ENCODE results near the gene KRTAP13-1. TPM values are rescaled to one million over a fixed set of nuclear protein-coding genes. Genes with fewer than 3 reads are reported as not detected.

The KRTAP13-1 gene, protein sequence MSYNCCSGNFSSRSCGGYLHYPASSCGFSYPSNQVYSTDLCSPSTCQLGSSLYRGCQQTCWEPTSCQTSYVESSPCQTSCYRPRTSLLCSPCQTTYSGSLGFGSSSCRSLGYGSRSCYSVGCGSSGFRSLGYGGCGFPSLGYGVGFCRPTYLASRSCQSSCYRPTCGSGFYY
- total RNA-seq (2014; rRNA removed; shearing (Covaris generic)): not detected in 2 replicates

DNA sequence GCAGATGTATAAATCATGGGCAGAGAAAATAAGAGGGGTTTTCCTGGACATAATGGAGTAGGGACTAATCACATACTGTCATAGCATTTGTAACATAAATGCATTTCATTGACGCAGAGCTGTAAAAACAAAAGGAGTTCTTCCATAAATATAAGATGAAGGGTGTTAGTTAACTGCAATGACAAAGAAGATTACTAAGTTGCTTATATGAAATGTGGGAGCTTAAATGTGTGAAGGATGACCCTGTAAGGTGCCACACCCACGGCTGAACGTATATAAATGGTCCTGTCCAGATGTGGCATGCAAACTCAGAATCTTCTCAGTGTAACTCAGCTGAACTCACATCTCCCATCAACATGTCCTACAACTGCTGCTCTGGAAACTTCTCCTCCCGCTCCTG, at the start of gene KRTAP13-1:
TSS of gene KRTAP13-1 (plus strand) at position 301 of the 400 bp plus-strand sequence. CDS start at position 357, 56 bp downstream.
- no peak for DNase-seq (ENCODE audit: low spot score)

DNA sequence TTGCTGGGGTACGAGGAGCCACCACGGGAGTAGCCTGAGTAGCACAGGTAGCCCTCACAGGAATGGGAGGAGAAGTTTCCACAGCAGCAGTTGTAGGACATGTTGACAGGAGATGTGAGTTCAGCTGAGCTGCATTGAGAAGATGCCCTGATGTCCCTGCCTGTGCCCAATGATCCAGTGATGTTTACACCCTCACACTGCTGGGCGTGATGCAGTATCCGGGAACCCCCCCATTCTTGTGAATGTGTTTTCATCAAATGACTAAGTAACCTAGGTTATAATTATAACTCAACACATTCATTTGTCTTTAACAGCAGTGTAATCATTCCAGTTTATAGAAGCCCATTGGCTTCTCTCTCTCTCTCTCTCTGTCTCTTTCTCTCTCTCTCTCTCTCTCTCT, 47.3 kb upstream of the KRTAP13-1 start, which contains the start of gene KRTAP23-1:
TSS of gene KRTAP23-1 (minus strand) at position 101 of the 400 bp plus-strand sequence. CDS start at position 101, 0 bp downstream.
- DNase-seq (ENCODE audit: low spot score): no peak

DNA sequence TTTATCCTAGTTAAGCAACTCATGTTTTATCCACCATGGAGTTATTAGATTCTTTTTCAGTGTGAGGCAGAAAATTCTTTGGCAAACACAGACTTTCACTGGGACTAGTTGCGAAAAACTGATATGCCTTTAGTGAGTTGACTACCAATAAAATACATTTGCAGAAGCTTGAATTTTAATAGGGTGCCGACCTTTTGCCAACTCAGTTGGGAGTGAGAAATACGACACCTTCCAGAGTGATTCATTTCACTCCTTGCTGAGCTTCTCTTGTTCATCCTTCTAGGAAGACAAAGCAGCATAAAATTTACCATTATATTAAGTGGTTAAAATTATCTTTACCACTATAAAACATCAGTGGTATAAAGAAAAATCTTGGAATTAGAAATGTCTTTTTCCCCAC, 46.3 kb upstream of the KRTAP13-1 start:
- no peak for DNase-seq (ENCODE audit: low spot score)

DNA sequence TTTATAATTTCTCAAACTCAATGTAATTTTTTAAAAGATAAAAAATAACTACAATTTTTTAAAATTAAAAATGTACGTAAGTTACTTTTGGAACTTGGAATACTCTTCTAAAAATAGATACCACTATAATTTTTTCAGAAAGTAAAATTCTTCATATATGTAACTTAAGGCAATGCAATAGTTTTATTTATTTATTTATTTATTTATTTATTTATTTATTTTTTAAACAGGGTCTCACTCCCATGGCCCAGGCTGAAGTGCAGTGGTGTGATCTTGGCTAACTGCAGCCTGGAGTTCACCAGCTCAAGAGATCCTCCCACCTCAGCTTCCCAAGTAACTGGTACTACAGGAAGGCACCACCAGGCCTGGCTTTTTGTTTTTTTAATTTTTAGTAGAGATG, 44.3 kb upstream of the KRTAP13-1 start:
- DNase-seq (ENCODE audit: low spot score): no peak

DNA sequence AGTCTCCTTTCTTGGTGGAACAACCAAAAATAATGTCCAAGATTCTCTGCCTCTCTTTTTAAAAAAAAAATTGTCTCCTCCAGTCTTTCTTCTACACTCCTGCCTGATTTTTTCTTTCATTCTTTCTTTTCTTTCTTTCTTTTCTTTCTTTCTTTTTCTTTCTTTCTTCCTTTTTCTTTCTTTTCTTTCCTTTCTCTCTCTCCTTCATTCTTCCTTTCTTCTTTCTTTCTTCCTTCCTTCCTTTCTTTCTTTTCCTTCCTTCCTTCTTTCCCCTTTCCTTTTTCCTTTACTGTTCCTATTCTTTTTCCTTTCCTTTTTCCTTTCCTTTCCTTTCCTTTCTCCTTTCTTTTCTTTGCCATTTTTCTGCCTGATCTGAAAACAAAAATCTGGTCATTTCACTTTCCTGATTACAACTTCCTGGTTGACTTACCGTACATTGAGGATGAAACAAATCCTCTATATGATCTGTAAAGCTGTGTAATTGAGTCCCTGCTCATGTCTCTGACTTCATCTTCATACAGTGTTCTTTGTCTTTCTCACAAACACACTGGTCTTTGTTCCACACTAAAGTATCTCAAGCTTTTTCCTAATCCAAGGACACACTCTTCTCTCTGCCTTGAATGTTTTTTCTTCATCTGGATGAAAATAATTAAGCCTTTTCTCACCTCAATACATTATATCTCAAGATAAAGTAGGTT, 41.4 kb upstream of the KRTAP13-1 start:
- DNase-seq (ENCODE audit: low spot score): no peak

DNA sequence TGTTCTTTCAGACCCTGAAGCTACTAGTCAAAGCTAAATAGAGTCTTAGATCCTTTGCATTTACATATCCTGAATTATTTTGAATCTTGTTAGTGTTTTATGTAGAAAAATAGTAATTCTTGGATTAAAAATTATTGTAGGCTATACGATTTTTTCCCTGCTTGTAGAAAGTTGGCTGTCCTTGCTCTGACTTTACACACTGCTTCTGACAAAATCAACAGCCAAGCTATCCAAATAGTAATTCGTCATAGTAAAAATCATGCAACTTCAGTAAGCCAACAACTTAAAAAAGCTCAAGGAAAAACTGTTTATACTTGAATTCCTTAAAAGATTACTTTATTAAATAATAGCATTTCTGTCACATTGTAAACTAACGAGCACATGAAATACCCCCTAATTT, 39.9 kb upstream of the KRTAP13-1 start:
- DNase-seq (ENCODE audit: low spot score): no peak

DNA sequence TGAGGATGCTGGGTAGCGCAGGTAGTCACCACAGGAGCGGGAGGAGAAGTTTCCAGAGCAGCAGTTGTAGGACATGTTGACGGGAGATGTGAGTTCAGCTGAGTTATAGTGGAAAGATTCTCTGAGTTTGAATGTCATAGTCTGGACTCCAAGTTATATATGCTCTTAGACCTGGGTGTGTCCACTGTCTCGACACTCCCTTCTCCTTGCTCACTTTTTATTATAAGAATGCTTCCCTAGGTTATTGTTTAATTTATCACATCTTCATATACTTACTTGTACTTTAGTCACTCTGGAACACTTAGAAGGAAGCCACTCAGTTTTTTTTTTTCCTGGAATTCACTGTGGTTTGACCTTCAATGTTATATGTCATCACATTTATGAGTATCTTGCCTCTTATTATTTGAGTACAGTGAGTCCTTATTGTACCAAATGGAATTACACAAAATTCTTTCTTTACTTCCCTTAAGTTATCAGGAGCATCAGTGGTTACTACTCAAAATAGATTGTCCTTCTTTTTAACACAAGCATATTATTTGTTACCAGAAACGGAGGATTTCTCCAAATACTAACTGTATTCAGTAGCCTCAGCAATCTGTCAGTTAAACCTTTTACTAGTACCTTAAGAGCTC, 23.6 kb upstream of the KRTAP13-1 start, which contains the start of gene KRTAP13-2:
TSS of gene KRTAP13-2 (minus strand) at position 133 of the 632 bp plus-strand sequence. CDS start at position 75, 58 bp downstream.
- DNase-seq (ENCODE audit: low spot score): no peak

DNA sequence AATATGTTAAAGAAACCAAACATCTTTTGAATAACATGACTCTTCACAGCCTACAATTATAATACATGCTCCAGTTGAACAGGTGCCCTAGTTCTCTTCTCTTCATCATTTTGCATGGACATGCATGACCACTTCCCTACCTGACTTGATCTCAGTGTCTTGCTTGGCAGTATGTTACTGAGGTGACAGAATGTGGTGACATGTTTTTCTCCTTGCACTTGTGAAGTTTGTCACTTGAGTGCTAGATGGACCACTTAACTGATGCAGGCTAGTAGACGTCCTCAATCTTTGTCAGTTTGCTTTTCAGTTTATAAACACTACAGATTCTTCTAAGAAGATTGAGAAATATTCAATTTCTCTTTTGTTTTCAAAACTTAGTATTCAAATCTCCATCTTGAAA, 13.6 kb upstream of the KRTAP13-1 start:
- no peak for DNase-seq (ENCODE audit: low spot score)

DNA sequence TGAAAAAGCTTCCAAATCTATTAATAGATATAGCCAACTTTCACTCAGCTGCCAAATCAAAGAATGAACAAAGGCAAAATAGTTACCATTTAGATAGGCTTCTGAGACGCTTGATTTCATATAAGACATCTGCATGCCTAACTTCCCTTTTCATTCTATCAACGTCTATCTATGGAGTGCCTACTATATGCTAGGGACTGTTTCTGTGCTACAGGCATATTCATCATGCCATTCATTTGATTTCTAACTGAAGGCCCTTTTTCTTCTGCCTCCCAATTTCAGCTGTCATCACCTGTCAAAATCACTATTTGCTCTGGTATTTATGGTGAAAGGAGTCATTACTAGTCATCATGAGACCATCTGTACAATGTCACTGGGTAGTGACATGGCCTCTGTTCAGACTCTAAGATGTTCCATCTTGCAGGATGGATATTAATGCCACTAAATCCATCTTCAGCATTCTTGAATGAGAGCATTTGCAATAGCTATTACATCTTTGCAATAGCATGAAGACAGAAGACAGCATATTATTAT, 4.3 kb upstream of the KRTAP13-1 start:
- no peak for DNase-seq (ENCODE audit: low spot score)

DNA sequence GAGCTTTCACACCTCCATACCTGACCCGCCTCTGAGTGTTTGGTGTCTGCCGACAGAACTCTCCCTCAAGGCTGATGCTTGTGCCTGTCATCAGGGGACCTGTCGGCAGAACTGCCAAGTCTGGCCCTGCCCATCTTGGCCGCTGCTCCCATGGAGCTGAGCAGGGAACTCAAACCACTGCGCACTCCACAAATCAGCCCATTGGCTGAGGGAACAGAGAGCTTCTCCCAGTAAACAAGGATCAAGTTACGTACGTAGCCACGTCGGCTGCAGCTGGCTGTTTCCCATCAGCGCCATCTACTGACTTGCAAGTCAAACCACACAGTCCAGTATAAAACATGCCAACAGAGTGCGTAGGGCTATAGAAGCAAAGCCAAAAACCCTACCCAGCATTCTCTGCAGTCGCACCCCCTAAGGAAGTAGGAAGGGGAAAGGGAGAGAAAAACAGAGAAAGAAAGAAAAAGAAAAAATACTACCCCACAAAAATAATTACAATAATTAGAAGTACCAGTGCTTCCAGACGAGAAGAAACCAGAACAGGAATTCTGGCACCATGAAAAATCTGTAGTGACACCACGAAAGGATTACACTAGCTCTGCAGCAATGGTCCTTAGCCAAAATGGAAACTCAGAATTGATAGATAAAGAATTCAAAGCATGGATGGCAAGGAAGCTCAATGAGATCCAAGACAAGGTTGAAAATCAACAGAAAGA, 13.1 kb downstream of the KRTAP13-1 start:
- peak; percentile 66 for DNase-seq (ENCODE audit: low spot score)

DNA sequence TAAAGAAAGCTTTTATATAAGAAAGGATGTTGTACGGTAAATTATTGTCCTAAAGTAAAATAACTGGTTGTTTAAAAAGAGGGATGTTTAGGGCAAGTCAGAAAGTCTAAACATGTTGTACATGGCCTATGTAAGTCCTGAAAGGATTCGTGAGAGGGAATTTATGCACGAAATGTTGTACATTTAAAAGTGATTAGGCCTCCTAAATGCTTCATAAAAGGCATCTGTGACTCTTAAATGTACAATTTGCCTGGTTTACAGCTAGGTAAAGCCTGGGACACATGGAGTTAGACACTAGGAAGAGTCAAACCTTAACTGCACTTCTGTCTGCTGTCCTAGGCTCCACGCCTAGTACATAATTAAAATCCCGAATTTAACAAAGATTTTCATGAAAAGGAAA, 20.2 kb downstream of the KRTAP13-1 start:
- DNase-seq (ENCODE audit: low spot score): no peak

DNA sequence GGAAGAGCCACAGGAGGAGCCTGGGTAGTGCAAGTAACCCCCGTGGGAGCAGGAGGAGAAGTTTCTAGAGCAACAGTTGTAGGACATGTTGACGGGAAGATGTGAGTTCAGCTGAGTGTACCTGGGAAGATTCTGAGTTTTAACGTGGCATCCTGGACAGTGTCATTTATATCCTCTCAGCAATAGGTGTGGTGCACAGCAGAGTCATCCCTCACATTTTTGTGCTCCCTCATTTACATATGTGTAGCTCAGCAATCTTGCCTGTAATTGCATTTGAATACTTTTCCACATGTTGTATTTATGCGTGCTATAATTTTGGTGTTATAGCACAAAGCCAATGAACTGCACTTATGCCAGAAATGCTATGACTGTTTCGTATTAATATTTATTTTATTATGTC, 30.0 kb downstream of the KRTAP13-1 start, which contains the start of gene KRTAP13-3:
TSS of gene KRTAP13-3 (minus strand) at position 101 of the 400 bp plus-strand sequence. CDS start at position 87, 14 bp downstream.
- no peak for DNase-seq (ENCODE audit: low spot score)

DNA sequence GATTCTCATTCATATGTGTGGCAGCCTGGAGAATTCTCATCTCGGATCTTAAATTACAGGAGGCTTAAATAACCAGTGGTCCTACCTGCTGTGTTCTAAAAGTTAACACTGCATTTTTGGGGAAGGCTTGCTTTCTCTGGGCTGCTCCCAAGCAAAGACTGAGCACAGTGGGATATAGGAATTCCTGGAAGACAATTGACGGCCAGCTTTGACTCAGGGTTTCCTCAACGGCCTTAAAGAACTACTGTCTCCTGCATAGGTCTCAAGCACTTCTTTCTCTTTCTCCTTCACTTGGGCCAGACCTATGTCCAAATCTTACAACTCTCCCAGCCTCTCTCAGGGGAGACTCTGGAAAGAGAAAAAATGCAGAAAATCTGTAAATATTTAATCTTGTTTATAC, 30.9 kb downstream of the KRTAP13-1 start:
- no peak for DNase-seq (ENCODE audit: low spot score)

DNA sequence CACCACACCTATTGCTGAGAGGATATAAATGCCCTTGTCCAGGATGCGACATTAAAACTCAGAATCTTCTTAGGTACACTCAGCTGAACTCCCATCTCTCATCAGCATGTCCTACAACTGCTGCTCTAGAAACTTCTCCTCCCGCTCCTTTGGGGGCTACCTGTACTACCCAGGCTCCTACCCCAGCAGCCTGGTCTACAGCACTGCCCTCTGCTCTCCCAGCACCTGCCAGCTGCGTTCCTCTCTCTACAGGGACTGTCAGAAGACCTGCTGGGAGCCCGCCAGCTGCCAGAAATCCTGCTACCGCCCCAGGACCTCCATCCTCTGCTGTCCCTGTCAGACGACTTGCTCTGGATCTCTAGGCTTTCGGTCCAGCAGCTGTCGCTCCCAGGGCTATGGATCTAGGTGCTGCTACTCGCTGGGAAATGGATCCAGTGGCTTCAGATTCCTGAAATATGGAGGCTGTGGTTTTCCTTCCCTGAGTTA, 34.4 kb downstream of the KRTAP13-1 start, which contains the start of gene KRTAP13-4:
TSS of gene KRTAP13-4 (plus strand) at position 51 of the 486 bp plus-strand sequence. CDS start at position 107, 56 bp downstream.
- no peak for DNase-seq (ENCODE audit: low spot score)

DNA sequence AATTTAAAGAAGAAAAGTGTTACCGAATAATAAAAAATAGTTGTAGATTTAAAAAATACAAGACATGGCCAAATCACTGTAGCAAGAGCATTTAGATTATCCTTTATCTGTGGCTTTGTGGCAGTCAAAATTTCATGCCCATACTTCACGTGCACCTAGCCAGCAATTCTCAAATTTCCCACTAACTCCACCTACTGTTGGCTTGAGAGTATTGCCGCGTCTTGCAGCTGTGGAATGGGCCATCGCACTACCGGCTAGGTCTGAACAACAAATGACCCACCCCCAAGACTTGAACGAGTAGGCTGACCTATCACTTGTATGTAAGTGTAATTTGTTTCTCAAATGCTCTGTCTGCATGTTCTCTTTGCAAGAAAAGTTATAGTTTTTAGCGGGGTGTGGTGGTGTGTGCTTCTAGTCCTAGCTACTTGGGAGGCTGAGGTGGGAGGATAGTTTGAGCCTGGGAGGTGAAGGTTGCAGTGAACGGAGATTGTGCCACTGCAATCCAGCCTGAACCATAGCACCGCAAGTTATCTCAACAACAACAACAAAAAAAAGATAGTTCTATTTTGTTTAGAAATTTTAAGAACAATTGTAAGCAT, 38.3 kb downstream of the KRTAP13-1 start:
- DNase-seq (ENCODE audit: low spot score): peak; percentile 55

DNA sequence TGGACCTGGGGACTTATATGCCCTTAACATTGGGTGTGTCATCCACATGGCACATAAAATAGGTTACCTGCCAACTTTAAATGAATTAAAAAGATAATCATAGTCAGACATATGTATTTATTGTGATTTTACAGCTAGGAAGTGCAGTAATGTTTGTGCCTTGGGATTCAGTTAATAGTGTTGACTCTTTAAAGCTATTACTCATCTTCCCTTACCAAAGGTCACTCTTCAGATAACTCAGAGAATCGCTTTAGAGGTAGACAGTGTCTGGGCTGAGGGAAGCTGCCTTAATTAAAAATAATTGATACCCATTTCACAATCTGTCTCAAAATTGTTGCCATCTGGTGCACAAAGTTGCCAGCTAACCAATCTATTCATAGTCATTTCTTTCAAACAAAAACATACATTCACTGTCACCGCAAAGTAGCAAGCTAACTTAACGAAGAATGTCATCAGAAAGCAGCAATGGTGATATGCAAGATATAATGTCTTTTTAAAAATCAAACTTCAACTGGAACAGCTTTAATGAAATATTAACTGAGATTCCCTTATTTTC, 41.3 kb downstream of the KRTAP13-1 start:
- no peak for DNase-seq (ENCODE audit: low spot score)

DNA sequence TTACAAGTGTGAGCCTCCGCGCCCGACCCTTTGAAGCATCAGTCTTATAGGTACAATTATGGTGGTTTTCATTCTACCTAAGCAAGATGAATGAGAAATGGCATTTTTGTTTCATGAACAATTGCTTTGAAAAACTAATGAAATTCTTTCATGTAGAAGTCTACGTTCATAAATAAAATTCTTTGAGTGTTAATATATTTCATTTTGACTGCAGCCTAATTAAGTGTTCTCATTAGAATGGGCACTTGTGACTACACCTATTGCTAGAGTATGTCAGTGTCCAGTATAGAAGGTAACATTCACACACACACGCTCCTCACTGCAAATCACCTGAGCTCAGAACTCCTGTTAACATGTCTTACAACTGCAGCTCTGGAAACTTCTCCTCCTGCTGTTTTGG, 44.1 kb downstream of the KRTAP13-1 start, which contains the start of gene KRTAP15-1:
TSS of gene KRTAP15-1 (plus strand) at position 301 of the 400 bp plus-strand sequence. CDS start at position 354, 53 bp downstream.
- no peak for DNase-seq (ENCODE audit: low spot score)

DNA sequence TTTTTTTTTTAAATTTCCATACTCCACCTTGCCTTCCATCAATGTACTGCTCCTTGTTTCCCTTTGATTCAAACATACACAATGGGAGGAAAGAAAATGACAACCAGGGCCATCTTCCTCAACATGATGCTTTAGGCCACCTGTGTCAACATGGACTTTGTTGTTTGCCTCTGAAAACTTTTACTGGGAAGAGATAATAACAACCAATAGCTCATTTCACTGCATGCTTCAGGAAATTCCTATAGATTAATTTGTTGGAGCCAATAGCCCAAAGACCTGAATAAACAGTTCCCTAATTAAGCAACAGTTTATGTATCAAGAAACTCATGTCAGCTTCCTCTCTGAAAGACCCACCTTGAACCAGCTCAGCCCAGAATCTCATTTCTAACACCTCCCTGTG, 47.4 kb downstream of the KRTAP13-1 start:
- DNase-seq (ENCODE audit: low spot score): no peak

DNA sequence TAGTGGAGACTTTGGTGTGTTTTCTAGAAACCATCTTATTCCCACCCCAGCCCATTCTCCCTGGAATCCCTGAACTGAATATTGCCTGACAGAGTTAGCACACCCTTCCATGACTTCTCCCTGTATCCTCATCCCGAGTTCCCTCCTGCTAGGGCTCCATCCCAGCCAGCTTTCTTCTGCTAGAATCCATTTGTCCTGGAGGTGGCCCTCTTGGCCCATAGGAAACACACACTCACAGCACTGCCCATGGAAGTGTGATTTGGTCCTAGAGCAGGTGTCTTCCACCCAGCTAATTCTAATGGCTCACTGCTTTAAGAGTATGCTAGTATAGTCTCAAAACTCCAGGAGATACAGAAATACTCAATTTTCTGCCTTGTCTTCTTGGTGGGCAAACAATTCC, 48.4 kb downstream of the KRTAP13-1 start:
- no peak for DNase-seq (ENCODE audit: low spot score)
